Mucosa of stomach (tissue), 1 donor: ENCODE results near the gene CCT5.
A peak's percentile ranks its signal among the peaks of the same experiment; 100 is the strongest.
"Not testable (repeated sequence)": the region's sequence is repeated elsewhere in the genome, so short reads cannot be mapped to it uniquely, and the experiment has no call there.

Source experiments
- H3K27me3 ChIP-seq: one replicate; pipeline ENCODE4 v1.7.0; 2013; ENCODE audit warnings: mild to moderate bottlenecking, low read length; ENCODE audit not compliant: control insufficient read depth, insufficient read depth
- H3K36me3 ChIP-seq: one replicate; pipeline ENCODE4 v1.7.0; 2013; ENCODE audit warnings: low read length; ENCODE audit not compliant: control insufficient read depth, insufficient read depth
- H3K4me1 ChIP-seq: one replicate; pipeline ENCODE4 v1.7.0; 2013; ENCODE audit warnings: mild to moderate bottlenecking, low read length; ENCODE audit not compliant: control insufficient read depth, insufficient read depth
- H3K4me3 ChIP-seq: one replicate; pipeline ENCODE4 v1.7.0; 2013; ENCODE audit warnings: low read length
- H3K9ac ChIP-seq: one replicate; pipeline ENCODE4 v1.7.0; 2013; ENCODE audit warnings: mild to moderate bottlenecking, low read length, moderate library complexity
- H3K9me3 ChIP-seq: one replicate; pipeline ENCODE4 v1.7.0; 2013; ENCODE audit warnings: mild to moderate bottlenecking, low read length, moderate library complexity; ENCODE audit not compliant: control insufficient read depth
- donor health status: Pancreatic carcinoma.

CCT5 gene

GRCh38 chr5:10227379-10227778 is 22.7 kb upstream of the CCT5 start:
- no peaks in the 10 kb centered on the region for H3K4me1 ChIP-seq
- no peaks in the 10 kb centered on the region for H3K27me3 ChIP-seq
- H3K36me3 ChIP-seq = no peaks in the 10 kb centered on the region
- H3K9ac ChIP-seq = no peak overlapping the region
- no peaks in the 10 kb centered on the region for H3K9me3 ChIP-seq
- no peak overlapping the region for H3K4me3 ChIP-seq

DNA sequence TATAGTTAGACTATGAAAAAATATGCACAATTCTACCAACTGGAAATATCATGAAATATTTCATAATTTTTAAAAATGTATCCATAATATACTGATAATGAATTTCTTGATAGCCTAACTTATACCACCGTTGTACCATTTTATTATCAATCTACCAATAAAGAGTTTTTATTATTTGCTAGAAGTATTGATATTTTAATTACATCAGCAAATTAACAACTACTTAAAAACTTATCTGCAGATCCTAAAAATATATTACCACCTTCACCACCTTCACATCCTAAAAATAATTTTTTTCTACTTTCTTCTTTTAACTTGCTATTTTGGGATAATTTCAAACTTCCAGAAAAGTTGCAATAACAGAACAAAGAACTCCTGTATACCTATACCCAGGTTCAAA is 21.8 kb upstream of the CCT5 start:
- no peak overlapping the region for H3K4me3 ChIP-seq
- no peaks in the 10 kb centered on the region for H3K9me3 ChIP-seq
- no peaks in the 10 kb centered on the region for H3K4me1 ChIP-seq
- no peaks in the 10 kb centered on the region for H3K27me3 ChIP-seq
- no peak overlapping the region for H3K9ac ChIP-seq
- H3K36me3 ChIP-seq = no peaks in the 10 kb centered on the region

GRCh38 chr5:10229306-10230048 is 20.6 kb upstream of the CCT5 start:
- H3K4me1 ChIP-seq = no peaks in the 10 kb centered on the region
- no peaks in the 10 kb centered on the region for H3K9me3 ChIP-seq
- no peaks in the 10 kb centered on the region for H3K27me3 ChIP-seq
- H3K4me3 ChIP-seq = no peak overlapping the region
- no peaks in the 10 kb centered on the region for H3K36me3 ChIP-seq
- H3K9ac ChIP-seq = no peak overlapping the region

DNA sequence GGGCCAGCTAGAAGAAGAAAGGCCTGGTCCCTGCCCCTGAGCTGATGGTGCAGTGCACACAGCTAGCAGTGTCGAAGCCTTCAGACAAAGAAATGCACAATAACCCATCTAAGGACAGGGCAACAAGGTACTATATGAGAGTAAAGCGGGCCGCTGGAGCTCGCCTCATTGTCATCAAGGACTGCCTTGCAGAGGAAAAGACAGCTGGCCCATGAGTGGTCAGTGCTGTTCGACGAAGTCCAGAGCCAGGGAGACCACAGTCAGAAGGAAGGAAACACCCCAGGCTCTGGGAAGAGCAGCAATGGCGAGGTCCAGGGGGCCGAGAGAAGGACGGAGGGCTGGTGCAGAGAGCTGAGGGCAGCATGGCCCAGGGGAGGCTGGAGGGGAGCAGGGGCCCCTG is 17.7 kb upstream of the CCT5 start:
- no peaks in the 10 kb centered on the region for H3K4me1 ChIP-seq
- H3K9me3 ChIP-seq = no peaks in the 10 kb centered on the region
- no peaks in the 10 kb centered on the region for H3K27me3 ChIP-seq
- no peak overlapping the region for H3K9ac ChIP-seq
- no peaks in the 10 kb centered on the region for H3K36me3 ChIP-seq
- H3K4me3 ChIP-seq = no peak overlapping the region

- Histone ChIP-seq H3K36me3 (no peaks in the 10 kb centered on the region), H3K9me3 (no peaks in the 10 kb centered on the region), H3K9ac (no peak overlapping the region), H3K27me3 (no peaks in the 10 kb centered on the region), H3K4me1 (no peaks in the 10 kb centered on the region), H3K4me3 (no peak overlapping the region)
These were observed 17.1 kb upstream of the CCT5 start for GRCh38 chr5:10233011-10233410.

GRCh38 chr5:10233505-10233904 is 16.6 kb upstream of the CCT5 start:
- Histone ChIP-seq H3K27me3 (no peaks in the 10 kb centered on the region), H3K4me1 (no peaks in the 10 kb centered on the region), H3K9ac (no peak overlapping the region), H3K4me3 (no peak overlapping the region), H3K9me3 (no peaks in the 10 kb centered on the region), H3K36me3 (no peaks in the 10 kb centered on the region)

DNA sequence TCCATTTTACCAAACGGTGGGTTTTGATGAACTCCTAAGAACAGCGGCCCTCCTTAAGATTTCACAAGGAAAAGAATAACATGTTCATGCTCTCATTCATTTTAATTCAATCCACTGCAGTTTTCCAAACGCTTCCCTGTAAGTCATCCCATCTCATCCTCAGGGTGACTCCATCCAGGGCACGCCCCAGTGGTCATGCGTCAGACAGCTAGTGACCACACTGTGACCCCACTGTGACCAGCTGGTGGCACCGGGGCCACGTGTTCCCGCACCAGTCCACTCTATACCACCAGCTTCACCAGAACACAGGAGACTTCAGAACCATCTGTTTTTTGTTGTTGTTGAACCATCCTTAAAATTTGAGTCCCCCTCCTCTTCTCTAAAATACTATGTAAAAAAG is 14.7 kb upstream of the CCT5 start:
- Histone ChIP-seq H3K4me3 (no peak overlapping the region), H3K27me3 (no peaks in the 10 kb centered on the region), H3K4me1 (no peaks in the 10 kb centered on the region), H3K9me3 (no peaks in the 10 kb centered on the region), H3K9ac (no peak overlapping the region), H3K36me3 (no peaks in the 10 kb centered on the region)

- H3K36me3 ChIP-seq = no peaks in the 10 kb centered on the region
- H3K4me3 ChIP-seq = no peak overlapping the region
- no peaks in the 10 kb centered on the region for H3K9me3 ChIP-seq
- no peaks in the 10 kb centered on the region for H3K27me3 ChIP-seq
- no peaks in the 10 kb centered on the region for H3K4me1 ChIP-seq
- no peak overlapping the region for H3K9ac ChIP-seq
These were observed 6.3 kb upstream of the CCT5 start for GRCh38 chr5:10243660-10244240.

GRCh38 chr5:10244342-10244944 is 5.6 kb upstream of the CCT5 start:
- Histone ChIP-seq H3K4me1 (no peaks in the 10 kb centered on the region), H3K36me3 (no peaks in the 10 kb centered on the region), H3K9me3 (no peaks in the 10 kb centered on the region), H3K9ac (no peak overlapping the region), H3K4me3 (no peak overlapping the region), H3K27me3 (no peaks in the 10 kb centered on the region)

- H3K9me3 ChIP-seq = no peaks in the 10 kb centered on the region
- H3K36me3 ChIP-seq = no peaks in the 10 kb centered on the region
- no peak overlapping the region for H3K4me3 ChIP-seq
- H3K27me3 ChIP-seq = no peaks in the 10 kb centered on the region
- H3K4me1 ChIP-seq = peaks cover 8% of the 10 kb centered on the region
- H3K9ac ChIP-seq = no peak overlapping the region
These were observed 3.3 kb upstream of the CCT5 start for GRCh38 chr5:10246761-10247160.

DNA sequence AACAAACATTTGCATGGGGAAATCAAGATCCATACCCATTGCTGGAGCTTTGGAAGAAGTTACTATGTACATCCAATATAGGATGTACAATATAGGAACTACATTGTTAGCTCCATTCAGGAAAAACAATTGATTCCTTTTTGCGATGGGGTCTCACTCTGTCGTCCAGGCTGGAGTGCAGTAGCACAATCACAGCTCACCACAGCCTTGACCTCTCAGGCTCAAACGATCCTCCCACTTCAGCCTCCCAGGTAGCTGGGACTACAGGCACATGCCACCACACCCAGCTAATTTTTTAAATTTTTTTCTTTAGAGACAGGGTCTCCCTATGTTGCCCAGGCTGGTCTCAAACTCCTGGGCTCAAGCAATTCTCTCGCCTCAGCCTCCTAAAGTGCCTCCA is 2.9 kb upstream of the CCT5 start:
- not testable (repeated sequence) for H3K27me3 ChIP-seq, H3K4me3 ChIP-seq, H3K36me3 ChIP-seq, H3K9me3 ChIP-seq, H3K9ac ChIP-seq
- H3K4me1 ChIP-seq = peaks cover 13% of the 10 kb centered on the region

GRCh38 chr5:10248378-10249260 is 1.5 kb upstream of the CCT5 start:
- Histone ChIP-seq H3K36me3 (no peaks in the 10 kb centered on the region), H3K4me3 (peak overlapping the region; percentile 97), H3K4me1 (peaks cover 14% of the 10 kb centered on the region), H3K9ac (peak overlapping the region; percentile 90), H3K27me3 (no peaks in the 10 kb centered on the region), H3K9me3 (no peaks in the 10 kb centered on the region)
